HG03039 (cell line): ENCODE results near the gene METTL15.
"Not testable (repeated sequence)": the region's sequence is repeated elsewhere in the genome, so short reads cannot be mapped to it uniquely, and the experiment has no call there.

Experiments
- ATAC-seq: cut with Tn5 transposase; IDR thresholded peaks from one replicate; pipeline ENCODE4 v1.9.1; 2021; ENCODE audit warnings: mild to moderate bottlenecking, moderate library complexity; ENCODE audit not compliant: unreplicated experiment

The METTL15 gene

DNA sequence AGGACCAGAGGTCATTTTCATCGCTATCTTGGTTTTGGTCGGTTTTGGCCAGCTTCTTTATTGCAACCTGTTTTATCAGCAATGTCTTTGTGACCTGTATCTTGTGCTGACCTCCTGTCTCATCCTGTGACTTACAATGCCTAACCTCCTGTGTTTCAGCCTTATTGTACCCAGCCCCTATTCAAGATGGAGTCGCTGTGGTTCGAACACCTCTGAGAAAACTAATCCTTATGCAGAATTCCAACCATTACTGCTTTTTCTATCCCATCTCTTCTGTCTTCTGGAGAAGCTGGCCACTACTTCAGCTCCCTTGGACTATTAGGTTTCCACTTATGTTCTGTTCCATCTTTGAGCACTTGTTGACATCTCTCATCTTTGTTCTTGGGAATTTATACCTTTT lies 62.6 kb downstream of the METTL15 start:
- no peak for ATAC-seq

DNA sequence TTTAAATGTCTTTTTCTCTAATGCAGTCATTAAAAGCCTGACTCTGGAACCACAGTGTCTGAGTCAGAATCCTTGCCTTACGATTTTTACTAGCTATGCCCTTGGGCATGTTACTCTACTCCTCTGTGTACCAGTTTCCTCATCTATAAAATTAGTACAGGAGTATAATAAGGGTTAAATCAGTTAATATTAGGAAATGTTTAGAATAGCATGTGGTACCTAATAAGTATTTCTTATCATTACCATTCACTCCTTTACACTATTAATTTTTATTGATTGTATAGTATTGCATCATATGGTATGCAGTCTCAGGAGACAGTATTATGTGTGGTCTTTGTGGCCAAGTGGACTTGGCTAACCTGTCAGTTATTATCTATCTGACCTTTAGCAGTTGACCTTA lies 68.2 kb downstream of the METTL15 start:
- no peak for ATAC-seq

DNA sequence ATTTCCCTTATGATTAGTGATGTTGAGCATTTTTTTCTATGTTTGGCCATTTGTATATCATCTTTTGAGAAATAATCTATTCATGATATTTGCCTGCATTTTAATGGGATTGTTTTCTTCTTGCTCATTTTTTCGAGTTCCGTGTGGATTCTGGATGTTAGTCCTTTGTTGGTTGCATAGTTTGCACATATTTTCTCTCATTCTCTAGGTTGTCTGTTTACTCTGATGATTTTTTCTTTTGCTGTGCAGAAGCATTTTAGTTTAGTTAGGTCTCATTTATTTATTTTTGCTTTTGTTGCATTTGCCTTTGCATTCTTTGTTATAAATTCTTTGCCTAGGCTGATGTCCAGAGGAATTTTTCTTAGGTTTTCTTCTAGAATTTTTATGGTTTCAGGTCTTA lies 87.3 kb downstream of the METTL15 start:
- no peak for ATAC-seq

DNA sequence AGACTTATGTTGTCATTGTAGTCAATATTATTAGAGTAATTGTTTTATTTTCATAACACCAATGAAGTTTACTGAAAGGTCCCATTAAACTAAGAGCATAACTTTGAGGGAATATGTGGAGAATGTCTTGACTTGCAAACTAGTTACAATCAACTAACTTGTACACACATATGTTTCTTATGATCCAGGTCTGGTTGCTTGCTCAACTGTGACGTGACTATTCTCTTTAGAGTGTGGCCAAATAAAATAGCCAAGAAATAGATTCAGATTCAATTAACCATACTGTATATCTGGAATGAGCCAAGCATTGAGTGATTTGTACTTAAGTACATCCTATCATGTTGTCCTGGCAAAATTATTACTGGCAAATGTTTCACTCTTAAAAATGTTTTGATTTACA lies 101.7 kb downstream of the METTL15 start:
- no peak for ATAC-seq

DNA sequence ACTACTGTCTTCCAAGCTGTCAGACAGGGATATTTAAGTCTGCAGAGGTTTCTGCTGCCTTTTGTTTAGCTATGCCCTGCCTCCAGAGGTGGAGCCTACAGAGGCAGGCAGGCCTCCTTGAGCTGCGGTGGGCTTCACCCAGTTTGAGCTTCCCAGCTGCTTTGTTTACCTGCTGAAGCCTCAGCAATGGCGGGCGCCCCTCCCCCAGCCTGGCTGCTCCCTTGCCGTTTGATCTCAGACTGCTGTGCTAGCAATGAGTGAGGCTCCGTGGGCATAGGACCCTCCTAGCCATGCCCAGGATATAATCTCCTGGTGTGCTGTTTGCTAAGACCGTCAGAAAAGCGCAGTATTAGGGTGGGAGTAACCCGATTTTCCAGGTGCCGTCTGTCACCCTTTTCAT lies 113.9 kb downstream of the METTL15 start:
- not testable (repeated sequence) for ATAC-seq

DNA sequence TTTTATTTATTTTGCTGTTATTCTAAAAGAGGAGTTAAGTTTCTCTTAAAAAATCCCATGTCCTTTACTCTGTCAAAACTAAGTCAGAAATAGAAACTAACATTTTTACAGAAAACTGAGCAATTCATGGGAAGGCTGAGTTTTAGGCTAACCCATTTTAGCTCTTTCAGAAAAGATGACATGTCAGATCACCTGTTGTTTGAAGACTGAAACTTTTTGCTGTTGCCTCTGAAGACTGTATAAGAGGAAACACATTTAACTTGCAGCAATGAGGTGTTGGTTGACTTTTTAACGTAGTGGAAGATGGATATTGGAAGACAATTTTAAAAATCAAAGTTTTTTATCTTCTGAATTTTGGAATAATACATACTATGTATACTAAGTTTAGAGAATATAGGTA lies 115.4 kb downstream of the METTL15 start:
- ATAC-seq = peak; percentile 74

DNA sequence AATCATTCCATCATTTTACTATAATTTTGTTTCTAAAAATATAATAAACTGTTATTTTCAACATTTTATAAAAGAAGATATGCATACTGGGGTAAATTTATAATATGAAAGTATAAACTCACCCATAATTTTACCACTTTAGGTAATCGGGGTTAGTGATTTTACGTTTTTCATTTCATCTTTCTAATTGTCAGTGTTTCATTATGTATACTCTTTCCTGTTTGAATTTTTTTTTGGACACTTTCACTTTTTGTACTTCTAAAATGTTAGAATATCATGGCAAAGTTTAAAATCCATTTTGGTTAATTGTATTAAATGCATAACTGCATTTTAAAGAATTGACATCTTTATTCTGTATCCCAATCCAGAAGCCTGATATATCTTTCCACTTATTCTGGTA lies 115.8 kb downstream of the METTL15 start:
- no peak for ATAC-seq

DNA sequence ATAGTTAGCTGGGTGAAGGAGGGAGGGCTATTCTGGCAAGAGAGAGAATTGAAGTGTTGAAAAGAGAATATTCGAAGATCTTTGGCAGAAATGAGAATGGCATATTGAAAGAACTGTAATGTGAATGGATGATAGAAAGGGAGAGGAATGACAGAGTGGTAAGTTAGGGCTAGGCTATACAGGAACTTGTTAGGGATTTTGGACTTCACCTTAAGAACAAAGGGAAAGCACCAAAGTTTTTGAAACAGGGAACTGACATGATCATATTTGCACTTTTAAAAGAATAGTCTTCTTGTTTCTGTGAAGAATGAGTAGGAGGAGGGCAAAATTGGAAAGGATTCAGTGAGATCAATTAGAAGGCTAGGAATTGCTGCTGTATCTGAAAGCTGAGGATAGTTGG lies 119.3 kb downstream of the METTL15 start:
- no peak for ATAC-seq

DNA sequence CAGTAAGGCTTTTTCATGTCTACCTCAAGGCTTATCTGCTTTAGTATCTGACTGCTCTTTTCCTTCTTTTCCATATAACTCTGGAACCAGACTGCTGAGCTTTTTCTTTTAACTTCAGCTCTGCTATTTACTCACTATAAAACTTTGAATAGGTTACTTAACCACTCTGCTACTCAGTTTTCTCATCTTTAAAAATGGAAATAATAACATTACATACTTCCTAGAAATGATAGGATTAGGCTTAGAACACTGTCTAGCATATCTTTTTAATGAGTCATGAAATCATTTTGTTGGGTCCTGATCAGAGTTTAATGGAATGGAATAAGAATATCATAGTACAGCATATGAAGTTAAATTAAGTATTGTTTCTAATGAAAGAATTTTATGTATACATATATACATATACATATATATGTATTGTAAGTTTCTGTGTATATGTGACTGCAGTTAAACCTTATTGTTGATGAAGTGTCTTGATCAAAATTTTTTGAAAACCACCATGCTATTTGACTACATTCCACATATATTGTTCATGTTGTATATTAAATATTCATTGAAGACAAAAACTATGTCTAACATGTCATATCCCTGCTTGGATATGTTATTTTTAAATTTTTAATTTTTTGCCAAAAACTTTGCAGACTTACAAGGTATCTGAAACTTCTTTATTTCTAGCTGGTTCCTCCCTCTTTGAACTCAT lies 120.2 kb downstream of the METTL15 start:
- no peak for ATAC-seq

DNA sequence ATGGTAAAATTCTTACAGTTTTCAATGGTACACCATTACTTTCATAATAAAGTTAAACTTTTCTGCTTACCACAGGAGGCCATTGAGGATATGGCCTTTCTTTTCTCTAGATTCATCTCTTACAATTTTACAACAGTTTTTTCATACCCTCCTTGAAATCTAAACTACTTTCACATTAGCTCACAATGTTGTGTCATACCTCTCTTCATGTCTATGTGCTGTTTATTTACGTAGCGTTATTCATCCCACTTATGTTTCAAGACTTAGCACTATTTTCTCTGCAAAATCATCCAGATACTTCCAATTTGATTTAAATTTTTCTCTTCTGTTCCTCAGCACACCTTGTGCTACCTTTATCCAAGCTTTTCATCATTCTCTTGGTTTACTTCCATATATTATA lies 123.3 kb downstream of the METTL15 start:
- no peak for ATAC-seq

DNA sequence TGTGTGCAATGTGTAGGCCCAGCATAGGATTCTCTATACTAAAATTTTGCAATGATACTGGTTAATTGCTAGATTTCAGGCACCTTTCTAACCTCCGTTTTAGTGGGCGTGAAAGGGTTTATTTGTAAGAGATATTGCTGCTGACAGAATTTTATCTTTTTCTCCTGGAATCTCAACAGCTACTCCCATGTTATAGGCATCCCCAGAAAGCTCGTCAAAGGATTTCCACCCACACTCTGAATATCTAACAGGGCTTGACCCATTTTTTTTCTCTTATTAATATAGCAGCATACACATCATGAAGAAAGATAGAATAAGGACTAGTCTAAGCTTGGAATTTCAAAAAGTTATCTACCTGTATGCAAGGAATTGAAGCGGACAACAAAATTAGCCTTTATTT lies 124.5 kb downstream of the METTL15 start:
- ATAC-seq = no peak

DNA sequence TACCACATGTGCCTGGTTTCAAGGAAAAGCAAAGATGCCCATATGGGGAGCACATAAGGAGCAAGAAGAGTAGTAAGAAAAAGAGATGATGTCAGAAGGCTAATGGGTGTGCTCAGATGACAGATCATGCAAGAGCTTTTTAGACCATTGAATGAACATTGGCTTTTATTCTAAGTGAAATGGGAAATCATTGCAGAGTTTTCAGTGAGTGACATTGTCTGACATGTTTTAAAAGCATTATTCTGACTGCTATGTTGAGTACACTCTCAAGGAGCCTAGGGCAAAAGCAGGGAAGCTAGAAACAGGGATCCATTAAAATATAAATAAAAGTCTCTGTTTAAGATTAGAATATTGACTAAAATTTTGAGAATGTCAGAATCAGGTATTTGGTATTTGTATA lies 133.6 kb downstream of the METTL15 start:
- ATAC-seq = no peak

DNA sequence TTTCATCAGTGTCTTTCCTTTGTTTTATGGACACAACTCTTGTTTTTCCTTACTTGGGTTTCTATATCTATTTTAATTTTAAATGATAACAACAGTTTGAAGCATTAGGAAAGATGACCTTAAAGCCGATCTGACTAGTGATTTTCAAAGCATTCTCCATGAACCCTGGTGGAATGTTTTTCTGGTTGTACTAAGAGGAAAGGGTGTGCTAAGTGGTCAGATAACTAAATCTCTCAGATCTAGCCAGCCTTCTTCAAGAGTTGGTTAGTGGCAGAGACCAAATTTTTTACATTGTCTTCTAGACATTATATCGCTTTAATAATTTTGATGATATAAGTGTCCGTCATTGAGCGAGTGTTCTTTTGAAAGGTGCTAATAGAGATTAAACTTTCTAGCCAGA lies 134.4 kb downstream of the METTL15 start:
- ATAC-seq = no peak

DNA sequence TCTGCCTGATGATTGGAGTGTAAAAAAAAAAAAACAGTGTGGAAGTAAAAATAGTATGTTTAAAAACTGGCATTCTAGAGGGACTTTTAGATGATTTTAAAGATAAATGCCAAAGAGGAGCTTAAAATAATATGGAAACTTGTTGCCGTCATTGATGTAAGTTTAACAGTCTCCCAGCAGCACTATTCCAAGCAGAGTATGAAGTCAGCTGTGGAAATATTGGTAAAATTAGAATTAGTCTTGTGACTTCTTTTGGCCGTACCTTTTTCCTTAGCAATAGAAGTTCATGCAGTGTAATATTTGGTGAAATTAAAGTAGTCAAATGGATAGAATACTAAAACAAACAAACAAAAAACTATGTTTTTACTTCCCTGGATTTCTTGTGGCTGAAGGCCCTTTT lies 134.9 kb downstream of the METTL15 start:
- no peak for ATAC-seq

DNA sequence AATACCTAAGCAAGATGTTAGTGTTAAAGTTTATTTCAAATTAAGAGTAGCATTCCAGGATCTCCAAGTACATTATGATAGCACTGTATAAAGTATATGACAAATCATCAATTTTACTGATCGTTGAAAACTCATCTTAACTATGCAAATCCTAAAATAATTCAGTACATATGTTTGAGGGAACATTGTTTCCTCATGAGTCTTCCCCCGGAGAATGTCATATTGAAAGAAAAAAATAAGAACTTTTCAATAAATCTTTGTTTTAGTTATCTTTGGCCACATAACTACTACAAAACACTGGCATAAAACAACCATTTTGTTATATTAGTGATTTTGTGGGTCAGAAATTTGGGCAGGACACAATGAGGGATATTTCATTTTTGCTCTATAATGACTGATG lies 135.4 kb downstream of the METTL15 start:
- ATAC-seq = no peak

DNA sequence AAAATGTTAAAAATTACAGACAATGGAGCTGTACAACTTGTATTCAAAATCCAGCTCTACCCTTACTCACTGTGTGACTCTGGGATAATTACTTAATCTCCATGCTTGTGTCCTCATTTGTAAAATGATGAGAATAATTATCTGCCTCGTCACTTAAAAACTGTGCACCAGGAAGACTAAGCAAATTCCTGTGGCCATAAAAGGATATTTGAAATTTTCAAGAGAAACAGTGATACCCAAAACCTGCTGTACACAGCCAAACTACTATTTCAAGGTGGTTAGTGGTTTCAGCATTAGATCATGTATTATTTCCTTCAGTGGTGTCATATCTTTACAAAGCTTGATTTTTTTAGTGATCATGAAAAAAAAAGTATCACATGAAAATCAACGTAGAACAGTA lies 136.9 kb downstream of the METTL15 start:
- no peak for ATAC-seq

DNA sequence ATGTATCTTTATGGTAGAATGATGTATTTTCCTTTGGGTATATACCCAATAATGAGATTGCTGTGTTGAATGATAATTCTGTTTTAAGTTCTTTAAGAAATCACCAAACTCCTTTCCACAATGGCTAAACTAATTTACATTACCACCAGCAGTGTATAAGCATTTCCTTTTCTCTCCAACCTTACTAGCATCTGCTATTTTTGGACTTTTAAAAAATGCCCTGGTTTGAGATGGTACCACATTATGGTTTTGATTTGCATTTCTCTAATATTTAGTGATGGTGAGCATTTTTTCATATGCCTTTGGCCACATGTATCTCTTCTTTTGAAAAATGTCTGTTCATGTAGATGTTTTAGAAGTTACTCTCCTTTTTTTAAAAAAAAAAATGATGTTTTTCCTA lies 142.0 kb downstream of the METTL15 start:
- ATAC-seq = no peak

DNA sequence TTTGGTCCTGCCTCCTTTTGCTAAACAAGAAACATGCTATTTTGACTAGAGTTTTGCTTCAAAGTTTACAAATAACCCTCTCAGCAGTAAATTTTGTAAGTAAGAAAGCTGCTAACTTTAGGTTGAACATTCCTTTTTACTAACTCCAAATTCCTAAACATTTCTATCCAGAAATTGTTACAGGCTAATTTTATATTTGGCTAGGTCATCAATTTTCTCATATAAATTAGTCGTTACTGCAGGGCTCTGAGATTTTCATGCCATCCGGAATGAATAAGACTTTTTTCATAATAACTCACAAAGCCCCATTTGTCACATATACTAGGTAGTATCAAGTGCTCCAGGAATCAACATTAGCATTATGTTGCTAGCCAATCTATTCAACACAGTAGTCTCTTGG lies 143.1 kb downstream of the METTL15 start:
- ATAC-seq = no peak

DNA sequence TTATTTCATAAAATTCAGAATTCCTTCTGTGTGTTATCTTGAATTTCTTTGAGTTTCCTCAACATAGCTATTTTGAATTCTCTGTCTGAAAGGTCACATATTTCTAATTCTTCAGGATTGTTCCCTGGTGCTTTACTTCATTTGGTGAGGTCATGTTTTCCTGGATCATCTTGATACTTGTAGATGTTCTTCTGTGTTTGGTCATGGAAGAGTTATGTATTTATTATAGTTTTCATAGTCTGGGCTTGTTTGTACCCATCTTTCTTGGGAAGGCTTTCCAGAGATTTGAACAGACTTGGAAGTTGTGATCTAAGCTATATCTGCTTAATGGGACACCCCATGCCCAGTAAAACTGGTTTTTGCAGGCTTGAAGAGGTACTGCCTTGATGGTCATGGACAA lies 149.6 kb downstream of the METTL15 start:
- ATAC-seq = no peak

DNA sequence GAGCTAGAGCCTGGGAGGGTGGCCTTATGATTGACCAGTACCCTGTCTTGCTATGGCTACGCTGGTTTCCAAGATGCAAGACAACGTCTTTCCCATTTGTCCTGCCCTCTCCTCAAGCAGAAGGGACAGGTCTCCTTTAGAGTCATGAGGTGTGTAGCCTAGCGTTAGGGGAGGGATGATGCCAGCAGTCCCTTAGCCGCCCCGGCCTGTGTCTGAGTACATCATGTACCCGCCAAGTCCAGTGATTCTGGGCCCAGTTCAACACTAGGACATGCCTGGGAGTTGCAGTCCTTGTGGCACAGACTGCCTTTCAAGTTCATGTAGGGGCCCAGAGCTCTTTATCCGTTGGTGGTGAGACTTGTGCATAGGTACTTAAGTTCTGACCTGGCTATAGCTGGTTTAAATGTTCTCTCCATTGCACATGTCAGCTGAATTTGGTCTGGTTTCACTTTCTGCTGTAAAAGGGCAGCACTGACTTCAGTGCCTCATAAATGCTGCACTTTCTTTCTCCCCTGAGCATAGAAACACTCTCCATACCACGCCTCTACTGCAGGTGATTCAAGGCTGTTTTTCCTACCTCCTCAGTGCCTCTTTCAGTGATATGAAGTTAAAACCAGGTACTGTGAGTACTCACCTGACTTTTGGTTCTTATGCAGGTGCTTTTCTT lies 151.1 kb downstream of the METTL15 start:
- peak; percentile 74 for ATAC-seq

DNA sequence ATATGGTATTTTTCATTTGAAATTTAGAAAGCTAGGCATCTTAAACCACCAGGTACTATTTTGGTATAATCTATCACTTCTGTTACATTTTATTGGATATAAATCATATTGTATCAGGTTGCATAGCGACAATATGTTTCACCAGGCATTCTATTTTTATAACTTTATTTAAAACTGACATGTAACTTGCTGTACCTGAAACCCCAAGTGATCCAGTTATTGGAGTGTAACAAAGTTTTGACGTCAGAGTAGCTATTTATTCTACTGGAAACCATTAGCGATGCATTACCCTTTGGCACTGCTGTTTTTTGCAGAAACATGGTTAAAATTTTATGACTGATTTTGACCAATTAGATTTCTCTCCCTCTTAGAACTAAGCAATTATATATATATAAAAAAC lies 160.7 kb downstream of the METTL15 start:
- ATAC-seq = no peak

DNA sequence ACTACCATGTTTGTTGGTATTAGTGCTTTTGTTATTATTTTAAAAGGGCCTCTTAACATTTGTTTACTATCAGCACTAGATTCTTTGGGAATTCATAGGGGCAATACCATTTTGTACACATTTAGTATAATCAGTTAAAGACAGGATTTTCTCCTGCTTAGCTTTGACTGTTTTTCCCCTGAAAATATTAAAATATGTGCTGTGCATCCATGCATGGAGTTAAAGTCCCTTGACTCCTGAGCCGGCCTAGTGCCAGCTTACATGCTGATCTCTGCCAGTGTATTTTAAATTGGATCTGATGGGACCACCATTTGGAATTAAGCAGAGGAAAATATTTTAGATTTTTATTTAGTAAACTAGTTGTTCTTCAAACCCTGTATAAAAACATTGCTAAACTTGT lies 161.4 kb downstream of the METTL15 start:
- no peak for ATAC-seq

DNA sequence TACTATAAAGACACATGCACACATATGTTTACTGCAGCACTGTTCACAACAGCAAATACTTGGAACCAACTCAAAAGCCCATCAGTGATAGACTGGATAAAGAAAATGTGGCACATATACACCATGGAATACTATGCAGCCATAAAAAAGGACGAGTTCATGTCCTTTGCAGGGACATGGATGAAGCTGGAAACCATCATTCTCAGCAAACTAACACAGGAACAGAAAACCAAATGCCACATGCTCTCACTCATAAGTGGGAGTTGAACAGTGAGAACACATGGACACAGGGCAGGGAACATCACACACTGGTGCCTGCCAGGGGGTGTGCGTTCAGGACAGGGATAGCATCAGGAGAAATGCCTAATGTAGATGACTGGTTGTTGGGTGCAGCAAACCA lies 164.1 kb downstream of the METTL15 start:
- ATAC-seq = not testable (repeated sequence)
